ENCODE results near the gene NDUFS8.

Gene NDUFS8

GRCh38 chr11:68014947-68015447 lies 15.5 kb upstream of the NDUFS8 start:
- no peak for ATAC-seq (replicated peaks; ENCODE audit: extremely low read depth, poor library complexity, severe bottlenecking)
- H3K4me1 Mint-ChIP-seq: no peaks in the 10 kb centered on the region
- H3K4me3 Mint-ChIP-seq: no peak overlapping the region
- no peak overlapping the region for H3K27ac Mint-ChIP-seq (ENCODE audit: low read depth)
- no peak for DNase-seq (ENCODE audit: low spot score in 2 of 2)
- peaks cover 3% of the 10 kb centered on the region for H3K36me3 Mint-ChIP-seq (ENCODE audit: insufficient read depth)
- no peaks in the 10 kb centered on the region for H3K9me3 Mint-ChIP-seq
- H3K27me3 Mint-ChIP-seq: peaks cover 8% of the 10 kb centered on the region

DNA sequence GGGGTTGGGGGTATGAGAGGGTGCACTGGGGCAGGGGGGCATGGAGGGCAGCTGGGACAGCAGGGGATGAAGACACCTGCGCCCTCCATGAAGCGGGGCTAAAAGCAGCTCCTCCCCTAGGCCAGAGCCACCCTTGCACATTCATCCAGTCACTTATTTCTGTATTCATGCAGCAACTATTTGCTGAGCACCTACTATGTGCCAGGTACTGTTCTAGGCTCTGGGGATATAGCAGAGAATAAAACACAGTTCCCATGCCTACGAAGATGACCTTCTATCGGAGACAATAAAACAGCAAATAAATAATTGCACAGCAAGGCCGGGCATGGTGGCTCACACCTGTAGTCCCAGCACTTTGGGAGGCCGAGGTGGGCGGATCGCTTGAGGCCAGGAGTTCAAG lies 15.0 kb upstream of the NDUFS8 start:
- H3K27me3 Mint-ChIP-seq: peaks cover 13% of the 10 kb centered on the region
- DNase-seq (ENCODE audit: low spot score in 2 of 2): no peak
- no peaks in the 10 kb centered on the region for H3K9me3 Mint-ChIP-seq
- no peaks in the 10 kb centered on the region for H3K4me1 Mint-ChIP-seq
- no peak overlapping the region for H3K4me3 Mint-ChIP-seq
- ATAC-seq (replicated peaks; ENCODE audit: extremely low read depth, poor library complexity, severe bottlenecking): no peak
- peaks cover 3% of the 10 kb centered on the region for H3K36me3 Mint-ChIP-seq (ENCODE audit: insufficient read depth)
- H3K27ac Mint-ChIP-seq (ENCODE audit: low read depth): no peak overlapping the region

DNA sequence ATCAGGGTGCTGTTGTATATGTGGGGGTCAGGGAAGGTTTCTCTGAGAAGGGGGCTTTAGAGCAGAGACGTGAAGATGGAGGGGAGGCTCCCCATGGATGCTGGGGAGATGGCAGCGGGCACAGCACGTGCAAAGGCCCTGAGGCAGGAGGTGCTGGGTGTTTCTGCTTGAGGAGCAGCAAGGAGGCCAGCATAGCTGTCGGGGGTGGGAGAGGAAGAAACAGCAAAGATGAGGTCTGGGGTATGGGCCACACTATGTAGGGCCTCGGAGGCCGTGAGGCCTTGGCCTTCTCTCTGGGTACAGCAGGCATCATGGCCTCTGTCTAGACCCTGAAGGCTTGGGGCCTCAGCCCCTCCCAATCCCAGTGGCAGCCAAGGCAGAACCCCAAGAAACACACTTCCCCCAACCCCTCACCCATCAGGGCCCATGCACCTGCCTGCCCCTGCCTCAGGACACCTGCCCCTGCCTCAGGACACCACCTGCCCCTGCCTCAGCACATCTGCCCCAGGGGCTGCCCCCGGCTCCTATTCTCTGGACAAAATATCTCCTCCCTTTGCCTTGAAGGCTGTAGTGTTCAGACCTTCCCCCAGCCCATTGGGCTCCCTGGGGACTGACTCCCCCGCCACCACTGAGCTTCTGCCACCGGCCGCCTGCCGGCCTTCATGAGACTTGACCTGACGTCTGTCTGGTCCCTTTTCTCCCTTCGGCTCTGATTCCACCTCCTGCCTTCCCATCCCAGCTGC lies 14.1 kb upstream of the NDUFS8 start:
- H3K27ac Mint-ChIP-seq (ENCODE audit: low read depth): no peak overlapping the region
- peaks cover 3% of the 10 kb centered on the region for H3K36me3 Mint-ChIP-seq (ENCODE audit: insufficient read depth)
- DNase-seq (ENCODE audit: low spot score in 2 of 2) (no peak), ATAC-seq (replicated peaks; ENCODE audit: extremely low read depth, poor library complexity, severe bottlenecking) (no peak)
- peaks cover 19% of the 10 kb centered on the region for H3K27me3 Mint-ChIP-seq
- no peaks in the 10 kb centered on the region for H3K9me3 Mint-ChIP-seq
- no peak overlapping the region for H3K4me3 Mint-ChIP-seq
- H3K4me1 Mint-ChIP-seq: no peaks in the 10 kb centered on the region

DNA sequence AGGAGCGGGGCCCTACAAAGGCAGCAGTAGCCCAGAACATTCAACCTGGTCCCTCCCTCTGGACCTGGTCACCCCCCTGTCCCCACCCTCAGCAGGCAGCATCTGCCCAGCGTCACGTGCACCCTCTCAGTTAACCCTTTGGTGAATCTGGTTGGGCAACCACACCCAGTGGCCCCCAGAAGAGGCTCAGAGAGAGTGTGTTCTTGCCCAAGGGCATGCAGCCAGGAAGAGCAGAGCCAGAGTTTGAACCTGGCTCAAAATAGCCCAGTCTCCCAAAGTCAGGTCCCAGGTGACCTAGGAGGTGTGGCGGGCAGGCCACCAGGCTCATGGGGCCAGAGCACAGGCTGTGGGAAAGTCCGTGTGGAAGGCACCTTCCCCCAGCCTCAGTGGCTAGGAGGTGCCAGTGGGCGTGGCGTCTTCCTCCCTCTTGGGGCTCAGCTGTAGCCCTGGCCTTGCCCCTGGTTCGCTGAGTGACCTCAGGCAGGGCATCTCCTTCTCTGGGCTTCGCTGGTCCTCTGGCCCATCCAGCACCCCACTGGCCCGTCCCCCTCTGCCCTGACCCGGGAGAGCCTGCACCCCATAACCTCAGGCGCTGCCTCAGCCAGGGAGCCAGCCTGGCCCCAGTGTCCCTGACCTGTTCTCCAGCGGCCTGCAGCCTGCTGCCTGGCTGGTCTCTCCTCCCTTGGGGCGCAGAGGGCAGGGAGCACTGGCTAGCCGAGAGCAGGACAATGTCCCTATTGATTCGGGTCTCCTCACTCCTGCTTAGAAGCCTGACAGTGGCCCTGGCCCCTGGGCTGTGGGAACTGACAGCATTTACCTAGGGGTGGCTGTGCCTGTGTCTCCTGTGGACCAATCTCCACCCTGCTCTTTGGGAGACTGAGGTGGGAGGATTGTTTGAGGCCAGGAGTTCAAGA lies 13.3 kb upstream of the NDUFS8 start:
- ATAC-seq (replicated peaks; ENCODE audit: extremely low read depth, poor library complexity, severe bottlenecking) (no peak), DNase-seq (ENCODE audit: low spot score in 2 of 2) (no peak)
- H3K9me3 Mint-ChIP-seq: no peaks in the 10 kb centered on the region
- no peak overlapping the region for H3K4me3 Mint-ChIP-seq
- H3K27ac Mint-ChIP-seq (ENCODE audit: low read depth): no peak overlapping the region
- peaks cover 19% of the 10 kb centered on the region for H3K27me3 Mint-ChIP-seq
- H3K36me3 Mint-ChIP-seq (ENCODE audit: insufficient read depth): peaks cover 3% of the 10 kb centered on the region
- H3K4me1 Mint-ChIP-seq: no peaks in the 10 kb centered on the region

DNA sequence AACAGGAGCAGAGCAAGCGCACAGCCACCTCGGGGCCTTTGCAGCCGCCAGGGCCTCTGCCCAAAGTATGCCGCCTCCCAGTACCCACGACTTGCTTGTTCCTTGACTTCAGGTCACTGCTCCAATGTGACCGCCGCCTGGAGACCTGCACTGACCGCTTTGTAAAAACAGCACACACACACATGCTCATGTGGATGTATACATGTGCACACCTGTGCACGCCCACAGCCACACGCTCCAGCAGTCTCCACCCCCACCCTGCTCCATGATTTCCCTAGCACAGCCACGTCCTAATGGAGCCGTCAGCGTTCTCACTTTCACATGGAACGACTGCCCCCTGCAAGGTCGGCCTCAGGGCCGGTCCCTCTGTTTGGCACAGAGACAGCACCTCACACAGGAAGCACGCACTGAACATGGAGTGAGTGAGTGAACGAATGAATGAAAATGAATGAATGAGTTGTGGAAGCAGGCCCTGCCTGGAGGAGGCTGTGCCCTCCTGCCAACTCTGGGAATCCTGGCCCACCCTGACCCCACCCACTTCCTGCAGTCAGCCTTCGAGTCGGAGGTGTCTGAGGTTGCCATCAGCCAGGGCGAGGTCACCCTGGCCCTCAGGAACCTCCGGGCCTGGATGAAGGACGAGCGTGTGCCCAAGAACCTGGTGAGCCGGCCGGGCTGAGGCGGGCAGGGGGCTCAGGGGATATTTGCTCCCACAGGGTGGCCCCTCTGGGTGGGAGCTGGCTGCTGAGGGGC lies 12.3 kb upstream of the NDUFS8 start:
- no peak overlapping the region for H3K4me3 Mint-ChIP-seq
- ATAC-seq (replicated peaks; ENCODE audit: extremely low read depth, poor library complexity, severe bottlenecking) (no peak), DNase-seq (ENCODE audit: low spot score in 2 of 2) (no peak)
- no peaks in the 10 kb centered on the region for H3K4me1 Mint-ChIP-seq
- peaks cover 19% of the 10 kb centered on the region for H3K27me3 Mint-ChIP-seq
- H3K36me3 Mint-ChIP-seq (ENCODE audit: insufficient read depth): peaks cover 3% of the 10 kb centered on the region
- no peak overlapping the region for H3K27ac Mint-ChIP-seq (ENCODE audit: low read depth)
- H3K9me3 Mint-ChIP-seq: no peaks in the 10 kb centered on the region

DNA sequence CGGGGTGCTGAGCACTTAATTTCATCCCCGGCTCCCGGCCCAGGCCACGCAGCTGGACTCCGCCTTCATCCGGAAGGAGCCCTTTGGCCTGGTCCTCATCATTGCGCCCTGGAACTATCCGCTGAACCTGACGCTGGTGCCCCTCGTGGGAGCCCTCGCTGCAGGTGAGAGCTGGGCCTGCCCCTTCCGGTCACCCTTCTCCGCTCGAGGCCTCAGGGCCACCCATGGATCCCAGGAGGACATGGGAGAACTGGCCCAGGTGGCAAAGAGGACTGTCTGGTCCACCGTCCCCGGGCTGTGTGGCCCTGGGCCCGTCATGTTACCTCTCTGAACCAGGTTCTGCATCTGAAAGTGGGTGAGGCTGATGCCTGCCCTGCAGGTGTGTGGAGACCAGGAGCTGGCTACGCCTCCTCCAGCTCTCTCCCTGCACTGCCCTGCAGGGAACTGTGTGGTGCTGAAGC lies 11.7 kb upstream of the NDUFS8 start:
- Mint-ChIP-seq H3K36me3 (ENCODE audit: insufficient read depth) (peaks cover 3% of the 10 kb centered on the region), H3K4me3 (no peak overlapping the region), H3K4me1 (no peaks in the 10 kb centered on the region), H3K9me3 (no peaks in the 10 kb centered on the region), H3K27ac (ENCODE audit: low read depth) (no peak overlapping the region), H3K27me3 (peaks cover 17% of the 10 kb centered on the region)
- ATAC-seq (replicated peaks; ENCODE audit: extremely low read depth, poor library complexity, severe bottlenecking) (no peak), DNase-seq (ENCODE audit: low spot score in 2 of 2) (no peak)

DNA sequence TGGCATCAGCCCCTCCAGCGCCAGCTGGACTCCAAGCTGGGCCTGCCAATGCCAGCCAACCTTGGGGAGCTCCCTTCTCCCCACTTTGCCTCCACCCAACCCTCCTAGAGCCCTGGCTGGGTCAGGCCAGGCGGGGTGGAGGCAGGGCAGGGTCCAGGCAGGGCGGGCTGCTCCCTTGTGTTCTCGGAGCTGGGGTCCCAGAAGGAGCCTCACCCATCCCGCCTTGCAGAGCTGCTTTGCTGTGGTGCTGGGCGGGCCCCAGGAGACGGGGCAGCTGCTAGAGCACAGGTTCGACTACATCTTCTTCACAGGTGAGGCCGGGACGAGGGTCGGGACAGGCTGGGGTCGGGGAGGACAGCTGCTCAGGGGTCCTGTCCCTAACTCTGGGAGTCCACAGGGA lies 11.0 kb upstream of the NDUFS8 start:
- ATAC-seq (replicated peaks; ENCODE audit: extremely low read depth, poor library complexity, severe bottlenecking): no peak
- Mint-ChIP-seq H3K9me3 (no peaks in the 10 kb centered on the region), H3K27ac (ENCODE audit: low read depth) (no peak overlapping the region)

DNA sequence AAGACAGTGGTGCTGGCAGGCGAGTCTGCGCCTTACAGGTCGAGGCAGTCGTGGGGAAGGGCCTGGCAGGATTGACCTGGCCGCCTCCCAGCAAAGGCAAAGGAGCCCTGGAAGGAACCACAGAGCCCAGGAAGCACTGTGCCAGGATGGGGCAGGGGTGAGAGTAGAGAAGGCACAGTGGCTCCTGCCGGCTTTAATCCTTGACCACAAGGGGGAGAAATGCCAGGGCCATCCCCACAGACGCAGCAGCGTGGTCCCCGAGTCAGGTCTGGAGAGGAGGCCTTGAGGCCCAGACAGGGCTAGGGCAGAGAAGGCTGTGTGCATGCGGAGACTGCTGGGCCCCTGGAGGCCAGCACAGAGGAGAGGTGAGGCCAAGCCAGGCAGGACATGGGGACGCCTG lies 9.9 kb upstream of the NDUFS8 start:
- Mint-ChIP-seq H3K9me3 (no peaks in the 10 kb centered on the region), H3K36me3 (ENCODE audit: insufficient read depth) (no peaks in the 10 kb centered on the region), H3K4me1 (peaks cover 4% of the 10 kb centered on the region), H3K4me3 (no peak overlapping the region), H3K27ac (ENCODE audit: low read depth) (no peak overlapping the region), H3K27me3 (peaks cover 11% of the 10 kb centered on the region)
- DNase-seq (ENCODE audit: low spot score in 2 of 2) (no peak), ATAC-seq (replicated peaks; ENCODE audit: extremely low read depth, poor library complexity, severe bottlenecking) (no peak)

More for the DNA sequence above, 11.0 kb upstream of the NDUFS8 start:
- DNase-seq (ENCODE audit: low spot score in 2 of 2): no peak
- Mint-ChIP-seq H3K27me3 (peaks cover 11% of the 10 kb centered on the region), H3K4me1 (no peaks in the 10 kb centered on the region), H3K4me3 (no peak overlapping the region), H3K36me3 (ENCODE audit: insufficient read depth) (no peaks in the 10 kb centered on the region)

DNA sequence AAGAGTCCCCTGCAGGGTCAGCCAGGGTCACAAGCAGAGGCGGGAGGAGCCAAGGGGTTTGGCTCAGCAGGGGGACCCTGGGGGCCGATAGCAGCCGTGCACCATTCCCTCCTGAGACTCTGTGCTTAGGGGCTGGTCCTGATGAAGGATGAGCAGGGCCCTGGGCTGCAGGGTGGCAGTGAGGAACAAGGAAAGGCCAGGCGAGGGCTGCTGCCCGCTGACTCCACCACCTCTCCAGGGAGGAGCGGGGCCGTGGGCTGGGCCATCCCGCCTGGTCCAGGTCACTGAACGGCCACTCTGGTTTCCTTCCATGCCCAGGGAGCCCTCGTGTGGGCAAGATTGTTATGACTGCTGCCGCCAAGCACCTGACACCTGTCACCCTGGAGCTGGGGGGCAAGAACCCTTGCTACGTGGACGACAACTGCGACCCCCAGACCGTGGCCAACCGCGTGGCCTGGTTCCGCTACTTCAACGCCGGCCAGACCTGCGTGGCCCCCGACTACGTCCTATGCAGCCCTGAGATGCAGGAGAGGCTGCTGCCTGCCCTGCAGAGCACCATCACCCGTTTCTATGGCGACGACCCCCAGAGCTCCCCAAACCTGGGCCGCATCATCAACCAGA lies 9.2 kb upstream of the NDUFS8 start:
- DNase-seq (ENCODE audit: low spot score in 2 of 2): no peak
- H3K4me1 Mint-ChIP-seq: peaks cover 4% of the 10 kb centered on the region
- no peak for ATAC-seq (replicated peaks; ENCODE audit: extremely low read depth, poor library complexity, severe bottlenecking)
- no peak overlapping the region for H3K27ac Mint-ChIP-seq (ENCODE audit: low read depth)
- no peaks in the 10 kb centered on the region for H3K36me3 Mint-ChIP-seq (ENCODE audit: insufficient read depth)
- peaks cover 11% of the 10 kb centered on the region for H3K27me3 Mint-ChIP-seq
- H3K9me3 Mint-ChIP-seq: no peaks in the 10 kb centered on the region
- H3K4me3 Mint-ChIP-seq: no peak overlapping the region

- peaks cover 11% of the 10 kb centered on the region for H3K27me3 Mint-ChIP-seq
- no peak overlapping the region for H3K27ac Mint-ChIP-seq (ENCODE audit: low read depth)
- H3K9me3 Mint-ChIP-seq: no peaks in the 10 kb centered on the region
- DNase-seq (ENCODE audit: low spot score in 2 of 2) (no peak), ATAC-seq (replicated peaks; ENCODE audit: extremely low read depth, poor library complexity, severe bottlenecking) (no peak)
- H3K36me3 Mint-ChIP-seq (ENCODE audit: insufficient read depth): no peaks in the 10 kb centered on the region
- peaks cover 4% of the 10 kb centered on the region for H3K4me1 Mint-ChIP-seq
- H3K4me3 Mint-ChIP-seq: no peak overlapping the region
Observed at GRCh38 chr11:68022531-68022930, 8.0 kb upstream of the NDUFS8 start.

GRCh38 chr11:68024508-68024907 lies 6.0 kb upstream of the NDUFS8 start:
- Mint-ChIP-seq H3K27ac (ENCODE audit: low read depth) (no peak overlapping the region), H3K4me3 (no peak overlapping the region), H3K36me3 (ENCODE audit: insufficient read depth) (no peaks in the 10 kb centered on the region), H3K27me3 (peaks cover 11% of the 10 kb centered on the region), H3K9me3 (no peaks in the 10 kb centered on the region), H3K4me1 (peaks cover 7% of the 10 kb centered on the region)
- DNase-seq (ENCODE audit: low spot score in 2 of 2) (no peak), ATAC-seq (replicated peaks; ENCODE audit: extremely low read depth, poor library complexity, severe bottlenecking) (no peak)

DNA sequence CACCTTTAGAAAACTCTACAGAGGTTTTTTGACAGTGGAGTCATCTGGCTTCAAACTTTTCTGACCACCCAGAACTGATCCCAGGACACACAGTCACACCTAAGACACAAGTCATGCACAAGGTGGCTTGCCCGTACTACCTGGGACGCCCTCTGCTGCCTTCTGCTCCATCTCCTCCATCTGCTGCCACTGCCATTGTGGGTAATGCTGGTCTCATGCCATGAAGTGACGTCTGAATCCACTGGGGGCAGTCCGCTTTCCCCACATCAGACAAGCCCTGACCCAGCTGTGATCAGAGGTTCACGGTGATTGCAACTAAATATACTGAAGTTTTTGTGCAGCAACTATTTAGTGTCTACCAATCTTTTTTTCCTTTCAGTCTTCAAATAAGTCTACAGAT lies 5.4 kb upstream of the NDUFS8 start:
- ATAC-seq (replicated peaks; ENCODE audit: extremely low read depth, poor library complexity, severe bottlenecking): no peak
- H3K4me1 Mint-ChIP-seq: peaks cover 11% of the 10 kb centered on the region
- no peak overlapping the region for H3K4me3 Mint-ChIP-seq
- H3K27me3 Mint-ChIP-seq: peaks cover 11% of the 10 kb centered on the region
- H3K27ac Mint-ChIP-seq (ENCODE audit: low read depth): no peak overlapping the region
- no peaks in the 10 kb centered on the region for H3K36me3 Mint-ChIP-seq (ENCODE audit: insufficient read depth)
- H3K9me3 Mint-ChIP-seq: no peaks in the 10 kb centered on the region
- no peak for DNase-seq (ENCODE audit: low spot score in 2 of 2)
